MM.1S (cell line): ENCODE results near the gene DNAI1.

Experiments
- DNase-seq: peaks from one replicate; pipeline ENCODE4 v3.0.0-alpha.2; 2015
- H2AFZ ChIP-seq: fragments of 300-600 bp; sonication (generic); 2 replicates; pipeline ENCODE4 v1.6.0; 2016; ENCODE audit warnings: antibody characterized with exemption, low read length
- H3F3A ChIP-seq: fragments of 300-600 bp; sonication (generic); 2 replicates; pipeline ENCODE4 v1.6.1; 2016; ENCODE audit warnings: mild to moderate bottlenecking, antibody characterized with exemption, low read length, moderate library complexity, mixed read lengths; ENCODE audit not compliant: insufficient read depth
- H3K27ac ChIP-seq: fragments of 300-600 bp; sonication (generic); 2 replicates; pipeline ENCODE4 v1.5.1; 2016; ENCODE audit warnings: mild to moderate bottlenecking, low read length
- H3K27me3 ChIP-seq: fragments of 300-600 bp; sonication (generic); replicated peaks from 2 replicates; pipeline ENCODE4 v1.6.0; 2016; ENCODE audit warnings: low read length; ENCODE audit not compliant: insufficient read depth
- H3K36me3 ChIP-seq: fragments of 300-600 bp; sonication (generic); replicated peaks from 2 replicates; pipeline ENCODE4 v1.6.1; 2016; ENCODE audit warnings: mild to moderate bottlenecking, low read length, mixed read lengths; ENCODE audit not compliant: insufficient read depth
- H3K4me1 ChIP-seq: fragments of 300-600 bp; sonication (generic); 2 replicates; pipeline ENCODE4 v1.6.1; 2016; ENCODE audit warnings: low read length, mixed read lengths
- H3K4me2 ChIP-seq: fragments of 300-600 bp; sonication (generic); 2 replicates; pipeline ENCODE4 v1.6.0; 2016; ENCODE audit warnings: low read depth, low read length
- H3K4me3 ChIP-seq: fragments of 300-600 bp; sonication (generic); 2 replicates; pipeline ENCODE4 v1.5.1; 2016; ENCODE audit warnings: low read length, mixed read lengths
- H3K79me2 ChIP-seq: fragments of 300-600 bp; sonication (generic); 2 replicates; pipeline ENCODE4 v1.6.1; 2016; ENCODE audit warnings: mixed run types, low read length, mixed read lengths
- H3K9ac ChIP-seq: fragments of 300-600 bp; sonication (generic); 2 replicates; pipeline ENCODE4 v1.6.1; 2016; ENCODE audit warnings: low read length, mixed read lengths
- H3K9me2 ChIP-seq: fragments of 300-600 bp; sonication (generic); replicated peaks from 2 replicates; pipeline ENCODE4 v1.6.1; 2016; ENCODE audit warnings: mild to moderate bottlenecking, low read length, mixed read lengths; ENCODE audit not compliant: insufficient read depth
- H3K9me3 ChIP-seq: fragments of 300-600 bp; sonication (generic); replicated peaks from 2 replicates; pipeline ENCODE4 v1.6.1; 2016; ENCODE audit warnings: mild to moderate bottlenecking, low read length, mixed read lengths; ENCODE audit not compliant: insufficient read depth
- H4K20me1 ChIP-seq: fragments of 300-600 bp; sonication (generic); 2 replicates; pipeline ENCODE4 v1.6.1; 2016; ENCODE audit warnings: mild to moderate bottlenecking, low read length, moderate library complexity, mixed read lengths; ENCODE audit not compliant: insufficient read depth
- EZH2 ChIP-seq: fragments of 300-600 bp; sonication (generic); optimal IDR thresholded peaks from 2 replicates; pipeline ENCODE3; 2017; ENCODE audit warnings: low read depth, mild to moderate bottlenecking, antibody characterized with exemption, low read length, mixed read lengths
- EZH2phosphoT487 ChIP-seq: fragments of 300-600 bp; sonication (generic); IDR thresholded peaks from 2 replicates; pipeline ENCODE4 v1.6.1; 2018; ENCODE audit warnings: antibody characterized with exemption, low read length
- TF ChIP-seq, protein P1 (sequence below): fragments of 300-600 bp; sonication (generic); IDR thresholded peaks from 2 replicates; pipeline ENCODE4 v1.5.1; 2016; ENCODE audit warnings: antibody characterized with exemption, low read length, mixed read lengths

DNAI1 gene

DNA sequence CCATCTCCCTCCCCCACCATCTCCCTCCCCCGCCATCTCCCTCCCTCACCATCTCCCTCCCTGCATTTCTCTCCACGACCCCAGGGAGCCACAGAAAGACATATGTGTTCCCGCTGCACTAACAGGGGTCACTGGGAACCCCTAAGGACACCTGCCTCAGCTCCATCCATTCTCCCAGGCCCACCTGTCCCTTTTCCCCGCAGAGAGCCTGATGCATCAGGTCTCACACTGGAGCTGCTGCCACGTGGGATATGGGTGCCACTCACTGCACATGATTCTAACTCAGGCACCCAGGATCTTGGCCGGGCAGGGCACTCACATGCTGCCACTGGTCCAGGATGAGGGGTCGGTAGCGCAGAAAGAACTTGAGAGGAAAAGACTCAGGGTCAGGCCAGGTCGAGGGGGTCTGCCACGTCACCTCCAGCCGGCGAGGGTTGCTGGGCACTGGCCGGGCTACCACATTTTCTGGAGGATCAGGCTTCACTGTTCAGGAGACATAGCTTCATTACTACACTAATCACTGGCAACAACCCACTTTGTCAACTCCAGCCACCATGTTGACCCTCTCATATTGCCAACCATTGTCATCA, 97.4 kb downstream of the DNAI1 start:
- TF ChIP-seq EZH2phosphoT487 = no peak
- TF ChIP-seq EZH2 = no peak
- TF ChIP-seq, protein P1, sequence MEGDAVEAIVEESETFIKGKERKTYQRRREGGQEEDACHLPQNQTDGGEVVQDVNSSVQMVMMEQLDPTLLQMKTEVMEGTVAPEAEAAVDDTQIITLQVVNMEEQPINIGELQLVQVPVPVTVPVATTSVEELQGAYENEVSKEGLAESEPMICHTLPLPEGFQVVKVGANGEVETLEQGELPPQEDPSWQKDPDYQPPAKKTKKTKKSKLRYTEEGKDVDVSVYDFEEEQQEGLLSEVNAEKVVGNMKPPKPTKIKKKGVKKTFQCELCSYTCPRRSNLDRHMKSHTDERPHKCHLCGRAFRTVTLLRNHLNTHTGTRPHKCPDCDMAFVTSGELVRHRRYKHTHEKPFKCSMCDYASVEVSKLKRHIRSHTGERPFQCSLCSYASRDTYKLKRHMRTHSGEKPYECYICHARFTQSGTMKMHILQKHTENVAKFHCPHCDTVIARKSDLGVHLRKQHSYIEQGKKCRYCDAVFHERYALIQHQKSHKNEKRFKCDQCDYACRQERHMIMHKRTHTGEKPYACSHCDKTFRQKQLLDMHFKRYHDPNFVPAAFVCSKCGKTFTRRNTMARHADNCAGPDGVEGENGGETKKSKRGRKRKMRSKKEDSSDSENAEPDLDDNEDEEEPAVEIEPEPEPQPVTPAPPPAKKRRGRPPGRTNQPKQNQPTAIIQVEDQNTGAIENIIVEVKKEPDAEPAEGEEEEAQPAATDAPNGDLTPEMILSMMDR = no peak

DNA sequence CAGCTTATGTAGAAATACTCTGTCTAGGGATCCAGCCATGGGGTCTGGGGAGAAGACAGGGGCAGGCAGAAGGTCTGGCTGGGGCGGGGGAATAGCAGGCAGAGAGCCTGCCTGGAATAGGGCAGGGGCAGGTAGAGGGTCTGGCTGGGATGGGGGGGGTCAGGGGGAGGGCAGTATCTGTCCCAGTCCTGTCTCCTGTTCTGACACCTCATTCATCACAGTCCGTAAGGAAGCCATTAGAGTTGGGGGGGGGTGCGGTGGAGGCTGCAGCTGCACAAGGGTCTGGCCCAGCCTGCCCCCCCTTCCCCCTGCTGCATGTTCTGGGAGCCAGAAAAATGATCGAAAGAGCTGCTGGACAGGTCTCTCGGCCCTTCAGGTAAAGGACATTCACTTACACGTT, 98.3 kb downstream of the DNAI1 start:
- Histone ChIP-seq H3K9me2 (no peaks in the 10 kb centered on the region), H3K4me1 (no peaks in the 10 kb centered on the region), H3K27ac (no peak overlapping the region), H2AFZ (no peak overlapping the region), H3K9me3 (no peaks in the 10 kb centered on the region), H3K36me3 (no peaks in the 10 kb centered on the region), H3K4me2 (no peak overlapping the region), H4K20me1 (no peaks in the 10 kb centered on the region), H3K9ac (no peak overlapping the region), H3K79me2 (no peaks in the 10 kb centered on the region), H3F3A (no peaks in the 10 kb centered on the region), H3K4me3 (no peak overlapping the region), H3K27me3 (peaks cover 86% of the 10 kb centered on the region)
- TF ChIP-seq EZH2 = no peak
- DNase-seq = no peak

More for the DNA sequence above, 97.4 kb downstream of the DNAI1 start:
- H3K27me3 ChIP-seq = peaks cover 88% of the 10 kb centered on the region
- DNase-seq = no peak
- no peaks in the 10 kb centered on the region for H3K9me2 ChIP-seq
- no peak overlapping the region for H3K4me2 ChIP-seq
- H2AFZ ChIP-seq = no peak overlapping the region
- H4K20me1 ChIP-seq = no peaks in the 10 kb centered on the region
- no peaks in the 10 kb centered on the region for H3K36me3 ChIP-seq
- H3K9ac ChIP-seq = no peak overlapping the region
- no peaks in the 10 kb centered on the region for H3K9me3 ChIP-seq
- H3K79me2 ChIP-seq = no peaks in the 10 kb centered on the region
- no peak overlapping the region for H3K4me3 ChIP-seq
- no peaks in the 10 kb centered on the region for H3F3A ChIP-seq
- H3K27ac ChIP-seq = no peak overlapping the region
- no peaks in the 10 kb centered on the region for H3K4me1 ChIP-seq

DNA sequence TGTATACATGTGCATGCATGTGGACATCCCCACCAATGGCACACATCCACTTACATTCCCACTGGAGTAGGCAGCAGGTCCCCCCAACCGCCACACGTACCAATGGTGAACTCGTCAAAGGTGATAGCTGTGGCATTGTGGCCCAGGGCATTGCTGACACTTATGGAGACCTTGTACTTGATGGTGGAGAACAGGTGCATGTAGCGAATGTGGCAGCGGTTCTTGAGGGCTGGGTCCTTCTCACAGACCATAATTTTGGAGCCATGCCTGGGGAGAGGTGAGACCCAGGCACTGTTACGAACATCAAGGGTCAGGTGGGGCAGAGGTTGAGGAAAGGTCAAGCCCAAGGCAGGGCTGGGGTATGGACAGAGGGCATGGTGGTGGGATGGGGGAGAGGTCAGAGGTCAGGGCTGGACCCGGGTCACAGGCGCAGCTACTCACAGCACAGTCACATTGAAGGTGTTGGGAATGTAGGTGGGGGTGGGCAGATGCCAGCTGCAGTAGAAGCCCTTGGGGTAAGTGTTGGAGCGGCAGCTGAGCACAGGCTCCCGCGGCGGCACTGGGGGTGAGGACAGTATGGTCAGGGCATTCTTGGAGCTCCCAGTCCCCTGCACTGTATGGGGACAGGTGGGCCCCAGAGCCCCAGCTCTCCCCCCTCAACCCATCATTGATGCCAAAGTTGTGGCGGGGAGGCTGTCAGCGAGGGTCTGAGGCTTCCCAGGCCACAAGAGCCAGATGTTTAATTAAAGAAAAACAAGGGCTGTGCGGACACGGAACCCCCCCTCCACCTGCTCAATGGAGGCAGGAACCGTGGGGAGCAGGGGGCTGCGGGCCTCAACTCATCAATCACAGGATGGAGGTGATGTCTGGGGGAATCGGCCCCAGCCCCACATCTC, 99.1 kb downstream of the DNAI1 start:
- Histone ChIP-seq H3K9ac (no peak overlapping the region), H4K20me1 (no peaks in the 10 kb centered on the region), H3K27ac (no peak overlapping the region), H2AFZ (no peak overlapping the region), H3K4me2 (no peak overlapping the region), H3K79me2 (no peaks in the 10 kb centered on the region), H3F3A (no peaks in the 10 kb centered on the region), H3K36me3 (no peaks in the 10 kb centered on the region), H3K4me3 (no peak overlapping the region), H3K9me3 (no peaks in the 10 kb centered on the region), H3K9me2 (no peaks in the 10 kb centered on the region), H3K27me3 (peaks cover 84% of the 10 kb centered on the region), H3K4me1 (no peaks in the 10 kb centered on the region)
- no peak for TF ChIP-seq EZH2phosphoT487
- TF ChIP-seq, protein P1 = no peak
- no peak for TF ChIP-seq EZH2
- no peak for DNase-seq

DNA sequence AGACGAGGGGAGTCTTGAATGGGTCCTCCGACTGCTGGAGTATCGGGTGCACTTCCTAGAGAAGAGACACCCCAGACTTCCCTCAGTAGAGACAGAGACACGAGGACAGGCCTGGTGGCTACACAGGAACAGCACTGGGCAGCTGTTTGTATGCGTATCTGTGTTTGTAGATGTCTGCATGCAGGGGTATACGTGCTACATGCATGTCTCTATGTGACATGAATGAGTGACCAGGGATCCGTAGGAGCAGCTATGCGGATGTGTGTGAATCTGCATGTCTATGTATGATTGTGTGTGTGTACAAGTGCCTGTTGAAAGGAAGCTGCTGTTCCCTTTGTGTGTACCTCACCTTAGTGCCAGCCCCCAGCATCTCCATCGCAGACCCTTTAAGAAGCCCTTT, 99.8 kb downstream of the DNAI1 start:
- no peak overlapping the region for H3K4me3 ChIP-seq
- H4K20me1 ChIP-seq = no peaks in the 10 kb centered on the region
- no peaks in the 10 kb centered on the region for H3K9me3 ChIP-seq
- H2AFZ ChIP-seq = no peak overlapping the region
- no peak overlapping the region for H3K27ac ChIP-seq
- no peaks in the 10 kb centered on the region for H3K4me1 ChIP-seq
- no peaks in the 10 kb centered on the region for H3K79me2 ChIP-seq
- no peaks in the 10 kb centered on the region for H3K9me2 ChIP-seq
- TF ChIP-seq EZH2 (no peak), EZH2phosphoT487 (no peak)
- TF ChIP-seq, protein P1 = no peak
- no peaks in the 10 kb centered on the region for H3F3A ChIP-seq
- no peaks in the 10 kb centered on the region for H3K36me3 ChIP-seq
- H3K4me2 ChIP-seq = no peak overlapping the region
- H3K27me3 ChIP-seq = peaks cover 82% of the 10 kb centered on the region
- no peak overlapping the region for H3K9ac ChIP-seq
- DNase-seq = no peak
